NCI-H1436 treated with DMSO at 0.1 percent for 48 hours (cell line): ENCODE data around the gene SF3A1.
"Not testable (repeated sequence)": the region's sequence is repeated elsewhere in the genome, so short reads cannot be mapped to it uniquely, and the experiment has no call there.

Experiments
- DNase-seq: peaks from one replicate; lab custom pipeline; 2025; lab: John Stamatoyannopoulos, UW

Gene SF3A1

GRCh38 chr22:30347255-30347892 lies 9.3 kb downstream of the SF3A1 start:
- no peak for DNase-seq

GRCh38 chr22:30344447-30345200 lies 12.1 kb downstream of the SF3A1 start:
- DNase-seq, result no peak

GRCh38 chr22:30340911-30341685 lies 15.6 kb downstream of the SF3A1 start:
- no peak for DNase-seq

- no peak for DNase-seq
Measured at GRCh38 chr22:30338802-30339201, 17.9 kb downstream of the SF3A1 start.

GRCh38 chr22:30338341-30338740 lies 18.4 kb downstream of the SF3A1 start:
- not testable (repeated sequence) for DNase-seq

- DNase-seq, result no peak
Measured at GRCh38 chr22:30337461-30337778, 19.3 kb downstream of the SF3A1 start.

GRCh38 chr22:30336752-30337460 lies 19.8 kb downstream of the SF3A1 start:
- no peak for DNase-seq

GRCh38 chr22:30335236-30335635 lies 21.5 kb downstream of the SF3A1 start:
- DNase-seq, result no peak

- DNase-seq, result no peak
Measured at GRCh38 chr22:30334646-30335045, 22.0 kb downstream of the SF3A1 start.

GRCh38 chr22:30333707-30334087 lies 23.0 kb downstream of the SF3A1 start:
- no peak for DNase-seq

GRCh38 chr22:30332994-30333706 lies 23.5 kb downstream of the SF3A1 start:
- no peak for DNase-seq

GRCh38 chr22:30332551-30332950 lies 24.1 kb downstream of the SF3A1 start:
- no peak for DNase-seq

GRCh38 chr22:30328466-30329049 lies 28.1 kb downstream of the SF3A1 start:
- no peak for DNase-seq

GRCh38 chr22:30327864-30328345 lies 28.8 kb downstream of the SF3A1 start:
- no peak for DNase-seq

- peak; percentile 47 for DNase-seq
Measured at GRCh38 chr22:30326706-30327362, 29.9 kb downstream of the SF3A1 start, which contains the start of gene TBC1D10A. Gene TBC1D10A (minus strand): TSS chr22:30326941. CDS start chr22:30326881, 60 bp downstream.

- DNase-seq, result no peak
Measured at GRCh38 chr22:30326255-30326705, 30.4 kb downstream of the SF3A1 start.

- no peak for DNase-seq
Measured at GRCh38 chr22:30325724-30326254, 30.9 kb downstream of the SF3A1 start.

GRCh38 chr22:30325065-30325720 lies 31.5 kb downstream of the SF3A1 start:
- no peak for DNase-seq

- no peak for DNase-seq
Measured at GRCh38 chr22:30324014-30324730, 32.5 kb downstream of the SF3A1 start.
